GM12878 (cell line): Measurements from ENCODE around the gene WWC2. TPM values are rescaled to one million over a fixed set of nuclear protein-coding genes. Genes with fewer than 3 reads are reported as not detected.

Experiments used
- ATAC-seq: fragments of 200-7000 bp; cut with Tn5 transposase; 3 replicates; pipeline ENCODE4 v1.9.1; 2020; ENCODE audit warnings: mild to moderate bottlenecking, moderate library complexity
- BruUV-seq: library from RNA; stranded (reverse); fragments of 400-500 nt; replicated peaks from 2 replicates; lab custom pipeline; 2021; lab: Mats Ljungman, UMichigan
- CTCF ChIA-PET: fragments of 300-600 bp; sonication (Branson Sonifier 250); formaldehyde crosslinking; extraction: SDS; loops from one replicate; lab custom pipeline; 2021; ENCODE audit warnings: inconsistent platforms; lab: Yijun Ruan, JAX
- POLR2A ChIA-PET: fragments of 350-600 bp; formaldehyde crosslinking; extraction: SDS; loops from one replicate; lab custom pipeline; 2021; ENCODE audit warnings: inconsistent platforms; lab: Charles Lee
- RAD21 ChIA-PET: fragments of 300-600 bp; sonication (Branson Sonifier 250); formaldehyde crosslinking; loops from one replicate; lab custom pipeline; 2023; ENCODE audit warnings: antibody characterized with exemption; ENCODE audit not compliant: unreplicated experiment; lab: Charles Lee
- SMC1A ChIA-PET: fragments of 300-600 bp; sonication (Branson Sonifier 250); formaldehyde crosslinking; loops from one replicate; lab custom pipeline; 2023; ENCODE audit not compliant: unreplicated experiment, uncharacterized antibody; lab: Charles Lee
- DNase-seq: peaks from one replicate; pipeline ENCODE4 v3.0.0-alpha.2; 2011; ENCODE audit warnings: low read depth, low spot score
- FAIRE-seq: peaks from 3 replicates; lab custom pipeline; 2011; peaks lifted over from hg19 to GRCh38; lab: Jason Lieb, UNC
- H2AFZ ChIP-seq: 2 replicates; pipeline ENCODE4 v1.6.0; 2011; ENCODE audit warnings: low read depth, low read length, control low read depth; ENCODE audit not compliant: control insufficient read depth
- H3K27ac ChIP-seq: 2 replicates; pipeline ENCODE4 v1.5.1; 2011; ENCODE audit warnings: control low read depth; ENCODE audit not compliant: control insufficient read depth, insufficient read depth
- H3K27me3 ChIP-seq, 2 experiments: replicated peaks in 1 of 2; 2 replicates each; pipeline versions ENCODE4 v1.6.0 to v1.6.1; 2011; ENCODE audit warnings: low read length in 1 of 2; ENCODE audit not compliant: control insufficient read depth in 2 of 2, insufficient read depth in 2 of 2
- H3K36me3 ChIP-seq, 2 experiments: 2 replicates each; pipeline ENCODE4 v1.5.1; 2011; ENCODE audit warnings: low read length in 1 of 2; ENCODE audit not compliant: control insufficient read depth in 2 of 2, insufficient read depth in 2 of 2
- H3K4me1 ChIP-seq: 2 replicates; pipeline ENCODE4 v1.6.1; 2011; ENCODE audit warnings: mild to moderate bottlenecking, low read length, moderate library complexity, mixed read lengths; ENCODE audit not compliant: control insufficient read depth, insufficient read depth
- H3K4me2 ChIP-seq: 2 replicates; pipeline ENCODE4 v1.6.0; 2011; ENCODE audit warnings: control low read depth; ENCODE audit not compliant: control insufficient read depth, insufficient read depth
- H3K4me3 ChIP-seq: fragments of 200-600 bp; sonication (generic); 2 replicates; pipeline ENCODE4 v1.5.1; 2016
- H3K79me2 ChIP-seq: 2 replicates; pipeline ENCODE4 v1.6.0; 2011; ENCODE audit warnings: low read length; ENCODE audit not compliant: control insufficient read depth, insufficient read depth
- H3K9ac ChIP-seq: 2 replicates; pipeline ENCODE4 v1.8.0; 2011; ENCODE audit warnings: low read length, control low read depth, mixed read lengths; ENCODE audit not compliant: control insufficient read depth, insufficient read depth
- H3K9me3 ChIP-seq: replicated peaks from 3 replicates; pipeline ENCODE4 v1.5.1; 2011; ENCODE audit warnings: mild to moderate bottlenecking, low read length; ENCODE audit not compliant: control insufficient read depth, insufficient read depth
- H4K20me1 ChIP-seq: 2 replicates; pipeline ENCODE4 v1.6.0; 2011; ENCODE audit not compliant: control insufficient read depth, insufficient read depth
- ASH2L ChIP-seq: fragments of 300-600, 200-600 bp; sonication (generic); IDR thresholded peaks from 2 replicates; pipeline ENCODE4 v1.6.1; 2017; ENCODE audit warnings: low read depth, mild to moderate bottlenecking, borderline replicate concordance
- CEBPB ChIP-seq, 2 experiments: fragments of 150-350 bp in 1 of 2; IDR thresholded peaks; 2 replicates each; pipeline ENCODE4 v1.6.1; 2012 to 2014; ENCODE audit warnings: low read depth in 2 of 2, low read length in 2 of 2, borderline replicate concordance in 1 of 2, inconsistent platforms in 1 of 2
- CREB1 ChIP-seq: IDR thresholded peaks from 2 replicates; pipeline ENCODE4 v1.6.1; 2012; ENCODE audit warnings: low read depth, mild to moderate bottlenecking, inconsistent platforms
- EZH2 ChIP-seq: IDR thresholded peaks from 2 replicates; pipeline ENCODE4 v1.6.1; 2012; ENCODE audit warnings: low read depth, mild to moderate bottlenecking, control low read depth, inconsistent platforms, low read length, borderline replicate concordance; ENCODE audit not compliant: control insufficient read depth
- FOXK2 ChIP-seq: fragments of 450-650 bp; IDR thresholded peaks from 2 replicates; pipeline ENCODE4 v1.6.1; 2017; ENCODE audit warnings: mild to moderate bottlenecking, moderate library complexity
- MAX ChIP-seq: IDR thresholded peaks from 2 replicates; pipeline ENCODE4 v1.6.1; 2012; ENCODE audit warnings: low read depth, low read length, improper control_type of control experiment
- MEF2A ChIP-seq: IDR thresholded peaks from 2 replicates; pipeline ENCODE4 v1.6.1; 2011; ENCODE audit warnings: low read depth, mild to moderate bottlenecking, low read length, moderate library complexity; ENCODE audit not compliant: insufficient read depth
- PRDM15 ChIP-seq: fragments of 450-650 bp; formaldehyde crosslinking; IDR thresholded peaks from 2 replicates; pipeline ENCODE4 v1.4.0; 2020; ENCODE audit warnings: mild to moderate bottlenecking, moderate library complexity
- ZZZ3 ChIP-seq: IDR thresholded peaks from 2 replicates; pipeline ENCODE4 v1.6.1; 2011; ENCODE audit warnings: low read depth; ENCODE audit not compliant: control insufficient read depth, insufficient read length
- WGBS: methylation state at CpG from one replicate; pipeline ENCODE4 v1.1.6; 2016; ENCODE audit warnings: low lambda C conversion rate; ENCODE audit not compliant: insufficient replicate concordance, insufficient coverage; ENCODE audit errors: missing lambda C conversion rate; 5-methylcytosine and 5-hydroxymethylcytosine counted together
- in situ Hi-C: fragments of 300-500 bp; cut with MboI; formaldehyde crosslinking; loops from 9 replicates; pipeline ENCODE4 v1.14.3; 2018; ENCODE audit warnings: mixed read lengths
- intact Hi-C: fragments of 100-400 bp; cut with micrococcal nuclease; formaldehyde crosslinking; loops from one replicate; pipeline ENCODE4 v1.14.2; 2022; ENCODE audit not compliant: unreplicated experiment
- polyA plus RNA-seq, 11 experiments: library from polyadenylated mRNA; depleted of rRNA in 4 of 11; unstranded in 6 of 11; stranded (reverse) in 5 of 11; fragments of >200 nt; fragmentation: Nextera tagmentation in 4 of 11; fragmentation: Illumina TruSeq in 1 of 11; extraction: Ambion mirVana in 4 of 11; extraction: Trizol in 1 of 11; gene quantifications; 1 replicate in 1 of 11; 2 replicates in 10 of 11; pipeline versions ENCODE4 v1.2.1 to v1.2.3, GENCODE V29; 2011 to 2016; ENCODE audit warnings: inconsistent platforms in 2 of 11, missing spikeins in 2 of 11, low read depth in 1 of 11
- total RNA-seq, 4 experiments: library from RNA; depleted of rRNA in 3 of 4; stranded (reverse); fragments of >200 nt in 3 of 4; fragmentation: Illumina TruSeq in 1 of 4; extraction: Trizol in 1 of 4; gene quantifications; 2 replicates each; pipeline versions ENCODE4 v1.2.1 to v1.2.3, GENCODE V29; 2013 to 2021
- TF ChIP-seq, protein P1 (sequence below): IDR thresholded peaks from 2 replicates; pipeline ENCODE4 v1.6.1; 2012; ENCODE audit warnings: low read length, inconsistent platforms
- TF ChIP-seq, protein P2 (sequence below): IDR thresholded peaks from 2 replicates; pipeline ENCODE4 v1.6.1; 2012; ENCODE audit warnings: low read depth, low read length, improper control_type of control experiment

WWC2 gene
- total and polyA plus RNA-seq, 10 of the 15 experiments (the other 5 are each of a cell fraction or from before 2014, with no cell fraction given) = 0.02 to 0.72 (median 0.06) TPM; not detected in 3

DNA sequence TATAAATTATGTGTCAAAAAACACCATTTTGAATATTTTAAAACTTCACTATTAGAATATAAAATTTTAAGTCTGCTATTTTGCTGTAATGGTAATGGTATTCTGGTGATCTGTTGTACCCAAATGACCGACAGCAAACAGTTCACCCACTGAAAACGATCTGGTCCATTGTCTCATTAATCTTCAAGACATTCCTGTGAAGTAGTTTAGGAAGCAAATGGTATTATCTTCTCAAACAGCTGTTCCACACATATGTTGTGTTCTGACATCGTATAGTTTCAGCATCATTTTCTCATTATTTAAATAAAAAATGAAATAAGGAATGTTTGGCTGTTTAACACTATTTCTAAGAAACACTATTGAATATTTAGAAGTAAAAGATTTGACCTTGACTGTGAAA is 98.1 kb downstream of the WWC2 start:
- BruUV-seq = no TSS peak
- no peaks in the 10 kb centered on the region; a peak in 2 of 4 replicates for H3K27me3 ChIP-seq
- DNase-seq = no peak
- TF ChIP-seq EZH2 = no peak
- TF ChIP-seq, protein P1, sequence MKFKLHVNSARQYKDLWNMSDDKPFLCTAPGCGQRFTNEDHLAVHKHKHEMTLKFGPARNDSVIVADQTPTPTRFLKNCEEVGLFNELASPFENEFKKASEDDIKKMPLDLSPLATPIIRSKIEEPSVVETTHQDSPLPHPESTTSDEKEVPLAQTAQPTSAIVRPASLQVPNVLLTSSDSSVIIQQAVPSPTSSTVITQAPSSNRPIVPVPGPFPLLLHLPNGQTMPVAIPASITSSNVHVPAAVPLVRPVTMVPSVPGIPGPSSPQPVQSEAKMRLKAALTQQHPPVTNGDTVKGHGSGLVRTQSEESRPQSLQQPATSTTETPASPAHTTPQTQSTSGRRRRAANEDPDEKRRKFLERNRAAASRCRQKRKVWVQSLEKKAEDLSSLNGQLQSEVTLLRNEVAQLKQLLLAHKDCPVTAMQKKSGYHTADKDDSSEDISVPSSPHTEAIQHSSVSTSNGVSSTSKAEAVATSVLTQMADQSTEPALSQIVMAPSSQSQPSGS = no peak
- no peaks in the 10 kb centered on the region for H3K9me3 ChIP-seq
- 24% methylated on average over 3 of the region's 3 CpGs for WGBS
- H3K9ac ChIP-seq = no peak overlapping the region
- CTCF ChIA-PET = interaction anchor here (0.7 kb wide), 1 partner anchor 17 kb away, joined by 3 read pairs; no protein-coding TSS in a partner anchor
- no peak overlapping the region for H3K27ac ChIP-seq
- RAD21 ChIA-PET = no interaction called here
- no peak for ATAC-seq
- SMC1A ChIA-PET = no interaction called here
- intact Hi-C loops (no loop called here), in situ Hi-C loops (no loop called here)
- H4K20me1 ChIP-seq = no peaks in the 10 kb centered on the region
- no peaks in the 10 kb centered on the region for H3K4me1 ChIP-seq
- H2AFZ ChIP-seq = no peak overlapping the region
- no peaks in the 10 kb centered on the region for H3K36me3 ChIP-seq
- no peaks in the 10 kb centered on the region for H3K79me2 ChIP-seq
- POLR2A ChIA-PET = no interaction called here
- H3K4me3 ChIP-seq = no peak overlapping the region
- no peak overlapping the region for H3K4me2 ChIP-seq
- no peak for FAIRE-seq

DNA sequence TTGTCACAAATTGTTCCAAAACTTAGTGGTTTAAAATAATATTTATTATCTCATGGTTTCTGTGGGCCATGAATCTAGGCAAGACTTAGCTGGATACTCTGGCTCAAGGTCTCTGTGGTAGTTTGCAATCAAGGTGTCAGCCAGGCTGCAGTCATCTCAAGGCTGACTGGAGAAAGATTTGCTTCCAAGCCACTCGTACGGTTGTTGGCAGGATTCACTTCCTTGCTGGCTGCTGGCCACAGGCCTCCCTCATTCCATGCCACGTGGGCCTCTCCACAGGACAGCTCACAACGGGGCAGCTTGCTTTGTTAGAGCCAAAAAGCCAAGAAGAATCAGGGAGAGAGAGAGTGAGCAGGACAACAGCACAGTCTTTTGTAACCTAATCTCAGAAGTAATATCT is 101.4 kb downstream of the WWC2 start:
- FAIRE-seq = no peak
- DNase-seq = no peak
- Histone ChIP-seq H3K79me2 (no peaks in the 10 kb centered on the region), H3K9me3 (no peaks in the 10 kb centered on the region), H3K27me3 (peaks cover 0 to 3% of the 10 kb centered on the region in 2 experiments; a peak in 2 of 4 replicates), H3K4me1 (no peaks in the 10 kb centered on the region), H3K27ac (no peak overlapping the region), H4K20me1 (no peaks in the 10 kb centered on the region), H3K36me3 (no peaks in the 10 kb centered on the region), H2AFZ (no peak overlapping the region), H3K9ac (no peak overlapping the region), H3K4me3 (no peak overlapping the region), H3K4me2 (no peak overlapping the region)
- intact Hi-C loops = no loop called here
- BruUV-seq = no TSS peak
- ChIA-PET CTCF (no interaction called here), SMC1A (no interaction called here), RAD21 (no interaction called here), POLR2A (no interaction called here)
- no peak for ATAC-seq
- in situ Hi-C loops = no loop called here
- WGBS = 44% methylated on average over 4 of the region's 4 CpGs
- TF ChIP-seq MAX (no peak), ASH2L (no peak), FOXK2 (no peak), MEF2A (no peak), CEBPB (IDR thresholded peaks at IDR 0.05; ENCODE audit: borderline replicate concordance in 1 of 2, low read depth in 2 of 2, low read length in 2 of 2) (no peak), ZZZ3 (no peak), PRDM15 (CRISPR knock-in tag) (no peak), CREB1 (no peak)
- TF ChIP-seq, protein P2, sequence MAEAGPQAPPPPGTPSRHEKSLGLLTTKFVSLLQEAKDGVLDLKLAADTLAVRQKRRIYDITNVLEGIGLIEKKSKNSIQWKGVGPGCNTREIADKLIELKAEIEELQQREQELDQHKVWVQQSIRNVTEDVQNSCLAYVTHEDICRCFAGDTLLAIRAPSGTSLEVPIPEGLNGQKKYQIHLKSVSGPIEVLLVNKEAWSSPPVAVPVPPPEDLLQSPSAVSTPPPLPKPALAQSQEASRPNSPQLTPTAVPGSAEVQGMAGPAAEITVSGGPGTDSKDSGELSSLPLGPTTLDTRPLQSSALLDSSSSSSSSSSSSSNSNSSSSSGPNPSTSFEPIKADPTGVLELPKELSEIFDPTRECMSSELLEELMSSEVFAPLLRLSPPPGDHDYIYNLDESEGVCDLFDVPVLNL = no peak
